A673 (cell line): ENCODE measurements around the gene ACTN2. TPM values are rescaled to one million over a fixed set of nuclear protein-coding genes. Genes with fewer than 3 reads are reported as not detected.

Experiments
- BruUV-seq: library from RNA; stranded (reverse); fragments of 400-500 nt; replicated peaks from 2 replicates; lab custom pipeline; 2021; lab: Mats Ljungman, UMichigan
- CTCF ChIA-PET: fragments of 300-600 bp; sonication (Branson Sonifier 250); formaldehyde crosslinking; loops from one replicate; lab custom pipeline; 2022; ENCODE audit warnings: antibody characterized with exemption; lab: Charles Lee
- POLR2A ChIA-PET: fragments of 300-600 bp; sonication (Branson Sonifier 250); formaldehyde crosslinking; loops from one replicate; lab custom pipeline; 2022; ENCODE audit warnings: antibody characterized with exemption; ENCODE audit not compliant: low non-redundant PET; lab: Charles Lee
- DNase-seq: peaks from one replicate; pipeline ENCODE4 v3.0.0-alpha.2; 2015; ENCODE audit warnings: low spot score
- H3K27ac ChIP-seq: fragments of 200-600 bp; sonication (generic); 2 replicates; pipeline ENCODE4 v1.5.1; 2016; ENCODE audit warnings: mixed run types, low read depth, mild to moderate bottlenecking, mixed read lengths, antibody characterized with exemption, low read length; ENCODE audit not compliant: poor library complexity, severe bottlenecking
- H3K27me3 ChIP-seq: fragments of 200-600 bp; sonication (generic); replicated peaks from 2 replicates; pipeline ENCODE4 v1.6.1; 2017; ENCODE audit warnings: mixed run types, low read depth, mild to moderate bottlenecking, mixed read lengths, antibody characterized with exemption, low read length; ENCODE audit not compliant: insufficient read depth, poor library complexity
- H3K36me3 ChIP-seq: fragments of 200-600 bp; sonication (generic); 2 replicates; pipeline ENCODE4 v1.6.1; 2016; ENCODE audit warnings: mixed run types, mild to moderate bottlenecking, mixed read lengths, antibody characterized with exemption, low read length; ENCODE audit not compliant: insufficient read depth, poor library complexity, severe bottlenecking
- H3K4me1 ChIP-seq: fragments of 200-600 bp; sonication (generic); 2 replicates; pipeline ENCODE4 v1.6.1; 2017; ENCODE audit warnings: mixed run types, mild to moderate bottlenecking, mixed read lengths, antibody characterized with exemption, low read length; ENCODE audit not compliant: insufficient read depth, poor library complexity, severe bottlenecking
- H3K4me3 ChIP-seq: fragments of 200-600 bp; sonication (generic); 2 replicates; pipeline ENCODE4 v1.5.1; 2016; ENCODE audit warnings: low read depth, mixed run types, mild to moderate bottlenecking, mixed read lengths, low read length; ENCODE audit not compliant: poor library complexity, severe bottlenecking
- H3K9me3 ChIP-seq: fragments of 200-600 bp; sonication (generic); 2 replicates; pipeline ENCODE4 v1.6.1; 2016; ENCODE audit warnings: mixed run types, low read depth, mild to moderate bottlenecking, mixed read lengths, antibody characterized with exemption, low read length; ENCODE audit not compliant: poor library complexity, severe bottlenecking
- EZH2 ChIP-seq: fragments of 200-600 bp; sonication (generic); IDR thresholded peaks from 2 replicates; pipeline ENCODE4 v1.6.1; 2017; ENCODE audit warnings: borderline replicate concordance, low read depth, mild to moderate bottlenecking, mixed read lengths, antibody characterized with exemption, low read length; ENCODE audit not compliant: poor library complexity, severe bottlenecking
- intact Hi-C: fragments of 100-400 bp; cut with micrococcal nuclease; formaldehyde crosslinking; loops from one replicate; pipeline ENCODE4 v1.10.0; 2022; ENCODE audit not compliant: unreplicated experiment
- total RNA-seq: library from RNA; stranded (reverse); gene quantifications from 2 replicates; pipeline ENCODE4 v1.2.3, GENCODE V29; 2021
- TF ChIP-seq, protein P1 (sequence below): fragments of 300-800, 200-600 bp; sonication (generic); conservative IDR thresholded peaks from 2 replicates; pipeline ENCODE4 v1.5.1; 2017; ENCODE audit warnings: low read depth, mild to moderate bottlenecking, antibody characterized with exemption, low read length, moderate library complexity, mixed read lengths

ACTN2 gene
- total RNA-seq, 1 experiment from 2014 or later = 39.4 TPM

DNA sequence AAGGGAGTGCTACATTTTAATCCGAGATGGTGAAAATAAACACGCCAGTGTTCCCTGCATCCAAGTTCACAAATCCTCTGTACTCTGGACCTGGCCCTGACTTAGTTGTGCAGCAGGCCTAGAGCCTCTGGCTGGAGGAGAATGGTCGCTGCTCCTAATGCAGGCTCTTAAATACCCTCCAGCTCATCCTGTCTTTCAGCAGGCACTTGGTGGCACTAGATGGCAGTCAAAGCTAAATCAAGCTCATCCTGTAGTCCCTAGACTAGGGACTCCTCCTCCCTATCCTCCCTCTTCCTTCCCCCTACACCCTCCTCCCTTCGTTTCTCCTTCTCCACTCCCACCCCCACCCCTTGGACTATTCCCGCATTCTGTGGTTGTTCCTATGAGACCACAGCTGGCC, 67.2 kb downstream of the ACTN2 start:
- H3K4me1 ChIP-seq = no peaks in the 10 kb centered on the region
- H3K27ac ChIP-seq = no peak overlapping the region
- peaks cover 62% of the 10 kb centered on the region for H3K36me3 ChIP-seq
- CTCF ChIA-PET = interaction anchor here (0.6 to 0.7 kb wide), 2 partner anchors 809 to 819 kb away, joined by 3 to 4 read pairs; no protein-coding TSS in a partner anchor
- BruUV-seq = no TSS peak
- H3K27me3 ChIP-seq = no peaks in the 10 kb centered on the region
- TF ChIP-seq, protein P1, sequence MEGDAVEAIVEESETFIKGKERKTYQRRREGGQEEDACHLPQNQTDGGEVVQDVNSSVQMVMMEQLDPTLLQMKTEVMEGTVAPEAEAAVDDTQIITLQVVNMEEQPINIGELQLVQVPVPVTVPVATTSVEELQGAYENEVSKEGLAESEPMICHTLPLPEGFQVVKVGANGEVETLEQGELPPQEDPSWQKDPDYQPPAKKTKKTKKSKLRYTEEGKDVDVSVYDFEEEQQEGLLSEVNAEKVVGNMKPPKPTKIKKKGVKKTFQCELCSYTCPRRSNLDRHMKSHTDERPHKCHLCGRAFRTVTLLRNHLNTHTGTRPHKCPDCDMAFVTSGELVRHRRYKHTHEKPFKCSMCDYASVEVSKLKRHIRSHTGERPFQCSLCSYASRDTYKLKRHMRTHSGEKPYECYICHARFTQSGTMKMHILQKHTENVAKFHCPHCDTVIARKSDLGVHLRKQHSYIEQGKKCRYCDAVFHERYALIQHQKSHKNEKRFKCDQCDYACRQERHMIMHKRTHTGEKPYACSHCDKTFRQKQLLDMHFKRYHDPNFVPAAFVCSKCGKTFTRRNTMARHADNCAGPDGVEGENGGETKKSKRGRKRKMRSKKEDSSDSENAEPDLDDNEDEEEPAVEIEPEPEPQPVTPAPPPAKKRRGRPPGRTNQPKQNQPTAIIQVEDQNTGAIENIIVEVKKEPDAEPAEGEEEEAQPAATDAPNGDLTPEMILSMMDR = peak; percentile 30; the same call in 1 of the 2 replicates
- no peak for TF ChIP-seq EZH2
- H3K9me3 ChIP-seq = no peaks in the 10 kb centered on the region
- peak; percentile 27 for DNase-seq
- H3K4me3 ChIP-seq = no peak overlapping the region
- intact Hi-C loops = loop anchor here (5.0 kb wide), 1 partner anchor 146 kb away; no protein-coding TSS in a partner anchor
- POLR2A ChIA-PET = no interaction called here

DNA sequence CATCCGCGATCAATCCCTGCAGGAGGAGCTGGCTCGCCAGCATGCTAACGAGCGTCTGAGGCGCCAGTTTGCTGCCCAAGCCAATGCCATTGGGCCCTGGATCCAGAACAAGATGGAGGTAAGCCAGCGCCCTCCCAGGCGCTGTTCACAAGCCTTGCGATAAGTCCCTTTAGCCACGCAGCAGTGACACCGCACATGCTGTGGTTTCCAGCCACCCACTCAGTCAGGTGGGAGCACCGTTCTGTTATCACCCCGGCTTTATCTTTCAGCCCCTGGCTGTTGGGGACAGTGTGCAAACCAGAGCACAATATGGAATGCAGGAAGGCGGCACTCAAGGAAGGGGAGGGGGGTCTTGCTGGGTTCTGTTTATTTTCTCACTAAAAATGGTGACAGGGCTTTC, 67.7 kb downstream of the ACTN2 start:
- no peak overlapping the region for H3K27ac ChIP-seq
- intact Hi-C loops = loop anchor here (5.0 kb wide), 1 partner anchor 147 kb away; no protein-coding TSS in a partner anchor
- no TSS peak for BruUV-seq

DNA sequence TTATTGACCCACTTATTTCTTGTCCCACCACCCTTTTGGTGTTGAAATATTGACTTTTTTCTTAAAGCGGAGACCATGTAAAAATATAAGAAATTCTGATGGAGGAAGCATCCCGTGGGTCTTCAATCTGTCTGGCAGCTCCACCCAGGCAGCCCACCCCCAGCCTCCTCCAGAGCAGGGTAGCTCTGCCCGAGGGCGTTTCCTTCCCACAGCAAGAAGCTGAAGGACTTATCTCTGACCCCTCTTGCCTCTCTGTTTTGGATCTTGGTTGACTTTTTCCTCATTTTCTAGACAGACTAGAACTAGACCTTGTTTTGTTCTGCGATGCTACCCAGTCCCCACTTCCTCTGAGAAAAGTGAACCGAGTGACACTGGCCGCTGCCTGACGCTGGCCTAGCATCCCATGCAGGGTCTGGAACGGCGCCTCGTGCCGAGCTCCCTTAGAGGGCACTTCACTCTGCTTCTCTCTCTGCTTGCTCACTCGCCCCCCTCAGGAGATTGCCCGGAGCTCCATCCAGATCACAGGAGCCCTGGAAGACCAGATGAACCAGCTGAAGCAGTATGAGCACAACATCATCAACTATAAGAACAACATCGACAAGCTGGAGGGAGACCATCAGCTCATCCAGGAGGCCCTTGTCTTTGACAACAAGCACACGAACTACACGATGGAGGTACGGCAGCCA, 68.4 kb downstream of the ACTN2 start:
- POLR2A ChIA-PET = no interaction called here
- Histone ChIP-seq H3K36me3 (peaks cover 62% of the 10 kb centered on the region), H3K27me3 (no peaks in the 10 kb centered on the region), H3K4me1 (no peaks in the 10 kb centered on the region), H3K9me3 (no peaks in the 10 kb centered on the region), H3K27ac (no peak overlapping the region), H3K4me3 (no peak overlapping the region)
- DNase-seq = no peak
- TF ChIP-seq, protein P1 = no peak
- TF ChIP-seq EZH2 = no peak
- no TSS peak for BruUV-seq
- CTCF ChIA-PET = no interaction called here
- intact Hi-C loops = loop anchor here (5.0 kb wide), 2 partner anchors 147 to 808 kb away; no protein-coding TSS in a partner anchor

More for the DNA sequence above, 67.7 kb downstream of the ACTN2 start:
- Histone ChIP-seq H3K4me3 (no peak overlapping the region), H3K27me3 (no peaks in the 10 kb centered on the region), H3K9me3 (no peaks in the 10 kb centered on the region), H3K4me1 (no peaks in the 10 kb centered on the region), H3K36me3 (peaks cover 61% of the 10 kb centered on the region)
- TF ChIP-seq, protein P1 = no peak
- no peak for TF ChIP-seq EZH2
- POLR2A ChIA-PET = no interaction called here
- DNase-seq = no peak
- CTCF ChIA-PET = interaction anchor here (0.6 kb wide), 1 partner anchor 818 kb away, joined by 4 read pairs; no protein-coding TSS in a partner anchor
